ENCODE measurements around the gene VEZT. TPM values are rescaled to one million over a fixed set of nuclear protein-coding genes. Genes with fewer than 3 reads are reported as not detected.

The VEZT gene
- total RNA-seq, 4 donors from 2014 or later, result 60.5 to 110 (median 73.5) TPM

- DNase-seq (ENCODE audit: low spot score in 2 of 2), result no peak
- H3K36me3 ChIP-seq, result no peaks in the 10 kb centered on the region
- no peaks in the 10 kb centered on the region for H3K4me1 ChIP-seq
- no peak overlapping the region for H3K27ac ChIP-seq
- H3K27me3 ChIP-seq, result no peaks in the 10 kb centered on the region
- no peak for TF ChIP-seq EP300 (IDR thresholded peaks at IDR 0.05)
- WGBS, 2 donors, result 93 to 95% methylated on average over 4 of the region's 4 CpGs
- H3K4me3 ChIP-seq, result no peak overlapping the region
- H3K9me3 ChIP-seq, result no peaks in the 10 kb centered on the region
These were observed 107.9 kb downstream of the VEZT start for GRCh38 chr12:95325501-95325900.

- TF ChIP-seq EP300 (IDR thresholded peaks at IDR 0.05) (no peak), POLR2A (IDR thresholded peaks at IDR 0.05) (no peak), CTCF (IDR thresholded peaks at IDR 0.05) (no peak)
- DNase-seq (ENCODE audit: low spot score in 2 of 2), result no peak
- H3K27me3 ChIP-seq, result no peaks in the 10 kb centered on the region
- no peaks in the 10 kb centered on the region for H3K4me1 ChIP-seq
- WGBS, 2 donors, result 42 to 46% methylated on average over 1 of the region's 1 CpG
- no peak overlapping the region for H3K4me3 ChIP-seq
- H3K36me3 ChIP-seq, result no peaks in the 10 kb centered on the region
- no peaks in the 10 kb centered on the region for H3K9me3 ChIP-seq
- H3K27ac ChIP-seq, result no peak overlapping the region
These were observed 108.8 kb downstream of the VEZT start for GRCh38 chr12:95326445-95326844.

- Histone ChIP-seq H3K27me3 (no peaks in the 10 kb centered on the region), H3K36me3 (no peaks in the 10 kb centered on the region), H3K27ac (no peak overlapping the region), H3K4me1 (no peaks in the 10 kb centered on the region), H3K9me3 (no peaks in the 10 kb centered on the region), H3K4me3 (no peak overlapping the region)
- DNase-seq (ENCODE audit: low spot score in 2 of 2), result no peak
- WGBS, 2 donors, result 82 to 84% methylated on average over 5 of the region's 5 CpGs
- TF ChIP-seq POLR2A (IDR thresholded peaks at IDR 0.05), result no peak
- no peak for TF ChIP-seq CTCF (IDR thresholded peaks at IDR 0.05)
- TF ChIP-seq EP300 (IDR thresholded peaks at IDR 0.05), result no peak
These were observed 109.2 kb downstream of the VEZT start for GRCh38 chr12:95326855-95327254.

GRCh38 chr12:95328708-95329107, 111.1 kb downstream of the VEZT start:
- TF ChIP-seq EP300 (IDR thresholded peaks at IDR 0.05) (no peak), CTCF (IDR thresholded peaks at IDR 0.05) (no peak), POLR2A (IDR thresholded peaks at IDR 0.05) (no peak)
- Histone ChIP-seq H3K4me3 (no peak overlapping the region), H3K27ac (no peak overlapping the region), H3K4me1 (no peaks in the 10 kb centered on the region), H3K9me3 (no peaks in the 10 kb centered on the region), H3K27me3 (no peaks in the 10 kb centered on the region), H3K36me3 (no peaks in the 10 kb centered on the region)
- DNase-seq (ENCODE audit: low spot score in 2 of 2), result no peak

- Histone ChIP-seq H3K27me3 (no peaks in the 10 kb centered on the region), H3K4me1 (peaks cover 0 to 16% (median 0%) of the 10 kb centered on the region in 4 donors), H3K4me3 (no peak overlapping the region), H3K27ac (peak overlapping the region in 2 of 4 donors; percentile 15 to 25), H3K36me3 (no peaks in the 10 kb centered on the region), H3K9me3 (peaks cover 0 to 7% (median 0%) of the 10 kb centered on the region in 4 donors)
- DNase-seq (ENCODE audit: low spot score in 2 of 2), result no peak
- no peak for TF ChIP-seq EP300 (IDR thresholded peaks at IDR 0.05)
- TF ChIP-seq POLR2A (IDR thresholded peaks at IDR 0.05), result no peak
- TF ChIP-seq CTCF (IDR thresholded peaks at IDR 0.05), result no peak
- 47 to 57% methylated on average over 4 of the region's 4 CpGs for WGBS, 2 donors
These were observed 118.3 kb downstream of the VEZT start for GRCh38 chr12:95335948-95336347.

Data from tibial nerve (tissue), 4 donors.